Mucosa of rectum (tissue), 2 donors: ENCODE measurements around the gene MYL3.

ENCODE experiments used
- H3K27ac ChIP-seq, 2 donors: one replicate each; pipeline ENCODE4 v1.7.0; 2013; ENCODE audit warnings: inconsistent platforms in 2 of 2, low read depth in 2 of 2, low read length in 2 of 2
- H3K27me3 ChIP-seq, 2 donors: one replicate each; pipeline ENCODE4 v1.7.0; 2013; ENCODE audit warnings: low read length in 2 of 2; ENCODE audit not compliant: control insufficient read depth in 2 of 2, insufficient read depth in 2 of 2
- H3K36me3 ChIP-seq, 2 donors: one replicate each; pipeline ENCODE4 v1.7.0; 2013; ENCODE audit warnings: low read length in 2 of 2; ENCODE audit not compliant: control insufficient read depth in 2 of 2, insufficient read depth in 2 of 2
- H3K4me1 ChIP-seq, 2 donors: one replicate each; pipeline ENCODE4 v1.7.0; 2013; ENCODE audit warnings: low read length in 2 of 2, mild to moderate bottlenecking in 1 of 2; ENCODE audit not compliant: control insufficient read depth in 2 of 2, insufficient read depth in 2 of 2
- H3K4me3 ChIP-seq, 2 donors: one replicate each; pipeline ENCODE4 v1.7.0; 2013; ENCODE audit warnings: low read length in 2 of 2
- H3K9ac ChIP-seq, 2 donors: one replicate each; pipeline ENCODE4 v1.7.0; 2013; ENCODE audit warnings: low read length in 2 of 2, low read depth in 1 of 2, mild to moderate bottlenecking in 1 of 2
- H3K9me3 ChIP-seq, 2 donors: one replicate each; pipeline ENCODE4 v1.7.0; 2013; ENCODE audit warnings: low read length in 2 of 2; ENCODE audit not compliant: control insufficient read depth in 2 of 2
- donor health status: healthy.
- donor health status: Normal muscosa, but diverticular disease.

MYL3 gene

DNA sequence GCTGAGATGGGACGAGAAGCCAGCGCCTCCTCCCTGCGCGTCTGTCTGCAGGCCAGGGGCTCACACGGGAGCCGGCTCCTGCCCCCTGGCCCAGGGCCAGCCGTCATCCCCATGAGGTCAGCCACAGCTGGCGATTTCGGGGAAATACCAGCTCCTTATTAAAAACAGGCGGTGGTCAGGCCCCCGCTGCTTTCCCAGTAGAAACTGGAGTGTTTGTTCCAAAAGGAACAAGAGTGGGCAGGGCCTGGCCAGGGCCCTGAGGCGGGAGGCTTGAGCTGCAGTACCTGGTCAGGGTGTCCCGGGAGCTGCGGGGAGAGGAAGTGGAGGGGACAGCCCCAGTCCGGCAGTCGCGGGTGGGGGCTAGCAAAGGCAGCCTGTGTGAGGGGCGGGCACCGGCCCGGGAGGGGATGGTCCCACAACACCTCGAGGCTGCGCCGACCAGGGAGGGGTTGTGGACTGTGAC lies 17.8 kb downstream of the MYL3 start:
- peaks cover 5 to 12% of the 10 kb centered on the region in 2 donors for H3K4me1 ChIP-seq
- peak overlapping the region; percentile 60 to 73 for H3K4me3 ChIP-seq
- peak overlapping the region; percentile 56 to 81 for H3K9ac ChIP-seq

DNA sequence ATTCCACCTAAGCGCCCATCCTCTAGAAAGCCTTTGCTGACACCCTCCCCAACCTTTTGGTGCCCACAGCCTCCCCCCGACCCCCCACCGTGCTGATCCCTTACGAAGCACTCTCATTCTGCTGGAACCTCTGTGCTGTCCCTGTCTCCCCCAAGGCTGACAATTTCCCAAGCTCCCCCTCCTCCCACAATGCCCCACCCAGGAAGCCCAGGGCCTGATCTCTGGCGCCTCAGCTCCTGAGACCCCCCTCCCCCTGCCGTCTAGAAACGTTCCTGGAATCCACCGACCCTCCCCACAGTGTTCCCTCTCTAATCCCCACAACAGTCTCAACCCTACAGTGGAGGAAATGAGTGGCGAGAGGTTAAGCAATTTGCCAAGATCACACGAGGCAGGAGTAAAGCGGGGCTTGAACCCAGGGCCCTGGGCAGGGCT lies 18.3 kb downstream of the MYL3 start:
- peaks cover 0 to 2% of the 10 kb centered on the region in 2 donors for H3K27me3 ChIP-seq
- peaks cover 5 to 12% of the 10 kb centered on the region in 2 donors for H3K4me1 ChIP-seq
- H3K4me3 ChIP-seq = peak overlapping the region; percentile 60 to 73
- no peaks in the 10 kb centered on the region for H3K36me3 ChIP-seq
- H3K9ac ChIP-seq = peak overlapping the region; percentile 56 to 81
- peaks cover 0 to 5% of the 10 kb centered on the region in 2 donors for H3K9me3 ChIP-seq
- peak overlapping the region in 1 of 2 donors; percentile 63 for H3K27ac ChIP-seq

More for the DNA sequence above, 17.8 kb downstream of the MYL3 start:
- Histone ChIP-seq H3K9me3 (peaks cover 0 to 3% of the 10 kb centered on the region in 2 donors), H3K27ac (peak overlapping the region in 1 of 2 donors; percentile 63), H3K36me3 (no peaks in the 10 kb centered on the region), H3K27me3 (peaks cover 0 to 2% of the 10 kb centered on the region in 2 donors)

DNA sequence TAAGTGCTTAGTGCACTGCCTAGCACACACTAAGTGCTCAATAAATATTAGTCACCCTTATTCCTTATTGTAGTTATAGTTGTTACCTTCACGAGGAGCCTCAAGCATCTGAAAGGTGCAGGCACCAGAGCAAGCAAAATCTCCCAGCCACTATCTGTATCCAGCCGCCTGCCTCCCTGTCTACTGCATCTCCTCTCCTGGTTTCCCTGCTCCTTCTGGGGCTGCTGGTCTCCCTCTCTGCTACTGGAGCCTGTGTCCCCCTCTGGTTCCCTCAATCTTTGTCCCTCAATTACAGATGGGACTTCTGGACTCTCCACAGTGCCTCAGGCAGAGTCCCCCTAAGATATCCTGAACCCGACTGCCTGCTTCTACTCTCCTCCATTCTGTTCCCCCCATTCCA lies 18.8 kb downstream of the MYL3 start:
- H3K27me3 ChIP-seq = peaks cover 0 to 2% of the 10 kb centered on the region in 2 donors
- H3K9ac ChIP-seq = no peak overlapping the region
- no peak overlapping the region for H3K27ac ChIP-seq
- H3K36me3 ChIP-seq = no peaks in the 10 kb centered on the region
- H3K4me1 ChIP-seq = peaks cover 5 to 12% of the 10 kb centered on the region in 2 donors
- peaks cover 0 to 5% of the 10 kb centered on the region in 2 donors for H3K9me3 ChIP-seq
- no peak overlapping the region for H3K4me3 ChIP-seq

- Histone ChIP-seq H3K4me3 (no peak overlapping the region), H3K27me3 (peaks cover 0 to 2% of the 10 kb centered on the region in 2 donors), H3K9ac (no peak overlapping the region), H3K36me3 (no peaks in the 10 kb centered on the region), H3K27ac (no peak overlapping the region), H3K4me1 (peaks cover 5 to 12% of the 10 kb centered on the region in 2 donors), H3K9me3 (peaks cover under 1 to 7% of the 10 kb centered on the region in 2 donors)
Observed at GRCh38 chr3:46843508-46843907, 19.7 kb downstream of the MYL3 start.

DNA sequence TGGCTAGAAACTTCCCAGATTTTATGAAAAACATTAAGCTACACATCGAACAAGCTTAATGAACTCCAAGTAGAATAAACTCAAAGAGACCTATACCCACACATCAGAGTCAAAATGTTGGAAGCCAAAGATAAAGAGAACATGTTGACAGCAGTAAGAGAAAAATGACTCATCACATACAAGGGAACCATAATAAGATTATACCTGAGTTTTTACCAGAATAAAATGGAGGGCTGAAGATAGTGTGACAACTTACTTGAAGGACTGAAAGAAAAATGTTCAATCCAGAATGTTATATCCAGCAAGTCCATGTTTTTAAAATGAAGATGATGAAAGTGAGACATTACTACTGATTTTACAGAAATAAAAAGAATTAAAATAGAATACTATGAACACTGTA lies 22.8 kb downstream of the MYL3 start:
- Histone ChIP-seq H3K27me3 (peaks cover 0 to 2% of the 10 kb centered on the region in 2 donors), H3K4me3 (no peak overlapping the region), H3K4me1 (peaks cover 0 to 4% of the 10 kb centered on the region in 2 donors), H3K9me3 (peaks cover 4 to 7% of the 10 kb centered on the region in 2 donors), H3K27ac (no peak overlapping the region), H3K36me3 (no peaks in the 10 kb centered on the region), H3K9ac (no peak overlapping the region)

GRCh38 chr3:46838301-46838700 lies 24.9 kb downstream of the MYL3 start:
- H3K9me3 ChIP-seq = peaks cover 4 to 7% of the 10 kb centered on the region in 2 donors
- H3K27me3 ChIP-seq = no peaks in the 10 kb centered on the region
- no peak overlapping the region for H3K4me3 ChIP-seq
- H3K36me3 ChIP-seq = no peaks in the 10 kb centered on the region
- no peaks in the 10 kb centered on the region for H3K4me1 ChIP-seq
- no peak overlapping the region for H3K27ac ChIP-seq
- no peak overlapping the region for H3K9ac ChIP-seq

DNA sequence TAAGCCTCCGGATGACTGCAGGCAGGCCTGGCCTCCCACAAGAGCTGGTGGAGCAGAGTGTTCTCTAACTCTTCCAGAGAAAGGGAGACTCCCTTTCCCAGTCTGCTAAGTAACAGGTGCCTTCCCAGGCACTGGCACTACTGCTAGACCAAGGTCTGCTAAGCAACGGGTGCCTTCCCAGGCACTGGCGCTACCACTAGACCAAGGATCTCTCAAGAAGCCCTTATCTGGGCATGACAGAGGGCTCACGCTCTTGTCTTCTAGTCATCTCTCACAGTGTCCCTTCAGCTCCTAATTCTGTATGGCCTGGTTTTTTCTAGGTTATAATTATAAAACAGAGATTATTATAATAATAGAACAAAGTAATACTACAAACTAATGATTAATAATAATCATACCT lies 27.8 kb downstream of the MYL3 start:
- H3K36me3 ChIP-seq = no peaks in the 10 kb centered on the region

GRCh38 chr3:46835054-46835453 lies 28.2 kb downstream of the MYL3 start:
- Histone ChIP-seq H3K36me3 (no peaks in the 10 kb centered on the region), H3K27ac (no peak overlapping the region), H3K9me3 (peaks cover 2 to 4% of the 10 kb centered on the region in 2 donors), H3K4me3 (no peak overlapping the region), H3K27me3 (no peaks in the 10 kb centered on the region), H3K9ac (no peak overlapping the region), H3K4me1 (no peaks in the 10 kb centered on the region)

More for the DNA sequence above, 27.8 kb downstream of the MYL3 start:
- no peak overlapping the region for H3K9ac ChIP-seq
- H3K4me1 ChIP-seq = no peaks in the 10 kb centered on the region
- H3K27ac ChIP-seq = no peak overlapping the region
- no peak overlapping the region for H3K4me3 ChIP-seq
- H3K27me3 ChIP-seq = no peaks in the 10 kb centered on the region
- peaks cover 4% of the 10 kb centered on the region in 2 donors for H3K9me3 ChIP-seq

DNA sequence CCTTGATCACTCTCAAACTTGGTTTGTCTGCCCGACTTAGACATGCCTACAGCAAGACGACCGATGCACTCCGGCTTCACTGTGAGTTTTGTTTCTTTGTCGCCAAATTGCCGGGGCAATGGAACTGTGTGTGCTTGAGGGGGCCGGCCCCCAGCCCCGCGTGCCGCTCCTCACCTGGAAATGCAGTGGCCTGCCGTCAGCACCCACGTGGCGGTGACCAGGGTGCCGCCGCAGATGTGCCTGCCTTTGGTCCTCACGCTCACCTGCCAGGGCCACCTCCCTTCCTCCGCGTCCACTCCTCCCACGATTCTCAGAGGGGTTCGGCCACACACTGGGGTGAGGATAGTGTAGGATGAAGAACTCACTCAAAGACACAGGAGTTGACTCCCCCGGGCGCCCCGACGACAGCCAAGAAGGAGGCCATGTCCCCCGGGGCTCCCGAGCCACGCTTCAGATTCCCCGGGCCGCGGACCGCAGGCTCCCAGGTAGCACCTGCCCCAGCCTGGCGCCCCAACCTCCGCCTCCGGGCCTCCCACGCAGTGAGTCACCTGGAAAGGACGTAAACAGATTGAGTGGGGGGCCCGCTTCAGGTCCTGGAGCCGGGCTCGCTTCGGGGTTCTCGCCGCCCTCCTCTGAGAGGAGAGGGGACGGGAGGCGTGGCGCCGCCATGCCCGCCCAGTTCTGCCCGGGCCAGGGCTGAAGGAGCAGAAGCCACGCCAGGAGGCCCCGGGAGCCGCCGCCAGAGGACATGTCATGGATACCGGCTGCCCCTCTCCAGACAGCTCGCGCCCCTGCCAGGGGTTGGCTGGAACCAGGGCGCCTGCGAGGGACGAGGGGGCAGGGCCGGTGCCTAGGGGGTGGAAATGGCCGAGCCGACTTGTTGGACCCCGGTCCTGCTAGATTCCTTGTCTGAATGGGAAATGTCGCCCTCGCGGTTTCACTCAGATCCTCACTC lies 29.6 kb downstream of the MYL3 start:
- no peak overlapping the region for H3K4me3 ChIP-seq
- peaks cover 0 to 4% of the 10 kb centered on the region in 2 donors for H3K9me3 ChIP-seq
- no peaks in the 10 kb centered on the region for H3K4me1 ChIP-seq
- no peaks in the 10 kb centered on the region for H3K27me3 ChIP-seq
- H3K36me3 ChIP-seq = no peaks in the 10 kb centered on the region
- no peak overlapping the region for H3K9ac ChIP-seq
- H3K27ac ChIP-seq = no peak overlapping the region

DNA sequence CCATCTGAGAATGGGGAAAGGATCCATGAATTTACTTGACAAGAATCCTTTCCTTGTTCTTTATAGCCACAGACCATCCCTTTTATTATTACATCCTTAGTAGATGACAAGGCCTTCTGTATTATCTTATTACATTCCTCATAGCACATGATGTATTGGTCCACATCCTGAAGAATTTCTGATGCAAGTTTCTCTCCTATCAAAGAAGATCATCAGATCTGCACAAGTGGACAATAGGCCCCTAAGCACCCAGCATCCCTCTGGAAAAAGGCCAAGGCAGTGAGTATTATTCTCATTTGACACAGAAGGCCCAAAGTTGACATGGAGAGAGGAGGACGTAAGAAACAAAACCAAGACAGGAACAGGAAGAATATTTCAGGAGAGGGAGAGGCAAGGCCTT lies 31.4 kb downstream of the MYL3 start:
- Histone ChIP-seq H3K27me3 (no peaks in the 10 kb centered on the region), H3K4me3 (no peak overlapping the region), H3K27ac (no peak overlapping the region), H3K4me1 (no peaks in the 10 kb centered on the region), H3K36me3 (no peaks in the 10 kb centered on the region), H3K9me3 (no peaks in the 10 kb centered on the region), H3K9ac (no peak overlapping the region)
